Measurements from ENCODE around the gene MDGA2.

Gene MDGA2

DNA sequence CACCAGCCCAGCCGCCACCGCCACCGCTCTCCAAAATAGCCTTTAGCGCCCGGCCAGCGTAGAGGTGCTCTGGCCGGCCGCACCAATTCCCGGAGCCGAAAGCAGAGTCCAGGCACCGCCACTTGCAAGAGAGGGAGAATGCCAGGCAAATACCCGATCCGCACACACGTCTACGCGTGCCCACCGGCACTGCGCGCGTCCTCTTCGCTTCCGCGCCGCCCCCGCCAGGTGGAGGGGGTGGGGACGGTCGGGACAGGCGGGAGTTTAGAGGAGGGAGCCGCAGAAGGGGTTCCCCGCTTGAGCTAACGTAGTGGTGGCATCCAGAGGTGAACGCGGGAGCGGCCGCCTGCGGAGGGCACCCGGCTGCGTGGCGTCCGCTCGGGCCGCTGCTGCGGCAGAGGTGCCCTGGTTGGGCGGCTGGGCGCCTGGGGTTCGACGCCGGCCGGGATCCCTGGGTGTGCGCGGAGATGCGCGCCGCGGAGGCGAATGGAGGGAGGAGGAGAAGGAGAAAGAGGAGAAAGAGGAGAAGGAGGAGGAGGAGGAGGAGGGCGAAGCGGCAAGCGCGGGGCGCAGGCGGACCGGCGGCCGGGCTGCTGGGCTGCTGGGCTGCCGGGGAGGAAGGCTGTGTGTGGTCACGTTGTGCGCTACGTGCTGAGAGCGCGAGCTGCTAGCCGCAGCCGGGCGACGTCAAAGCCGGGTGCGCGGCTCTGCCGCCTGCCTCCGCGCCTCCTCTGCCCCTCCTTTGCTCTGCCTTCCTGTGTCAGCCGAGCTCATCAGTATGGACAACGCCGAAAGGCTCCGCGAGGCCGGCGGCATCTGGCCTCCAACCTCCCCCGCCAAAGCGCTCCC is at the start of gene MDGA2:
Gene MDGA2, minus strand, starts transcription at position 140 of the 849 bp plus-strand sequence.
- no peak for DNase-seq (ENCODE audit: low read depth in 2 of 2, low spot score in 1 of 2)

DNA sequence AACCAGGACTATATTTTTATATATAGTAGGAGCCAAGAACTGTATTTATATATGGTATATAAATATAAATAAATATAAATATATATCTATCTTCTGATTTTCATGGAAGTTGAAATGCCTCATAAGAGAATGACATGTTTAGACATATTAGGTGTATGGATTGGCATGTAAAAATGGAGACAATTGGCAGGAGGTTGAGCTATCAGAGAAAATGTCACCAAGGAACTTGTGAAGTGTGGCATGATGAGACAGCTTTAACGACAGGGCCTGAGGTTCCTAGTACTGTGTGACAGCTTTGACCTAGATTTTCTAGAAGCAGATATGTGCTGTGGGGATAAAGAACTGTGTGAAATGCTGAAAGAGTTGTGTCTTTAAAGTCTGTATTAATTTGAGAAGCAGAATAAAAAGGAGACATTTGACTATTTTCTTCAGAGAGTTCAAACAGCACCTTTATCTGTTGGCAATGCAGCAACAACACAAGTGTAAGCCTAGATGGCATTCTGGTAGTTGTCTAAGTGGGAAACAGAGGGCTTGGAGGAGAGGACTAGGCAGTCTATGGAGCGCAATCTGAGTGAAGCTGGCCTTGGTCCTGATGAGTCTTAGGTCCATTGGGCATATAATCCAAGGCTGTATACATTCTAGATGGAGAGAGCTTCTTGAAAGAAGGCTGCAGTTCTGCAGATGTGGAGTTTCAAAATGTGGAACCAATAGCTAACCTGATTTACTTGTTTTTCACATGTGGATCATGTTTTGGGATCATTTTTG is 47.7 kb upstream of the MDGA2 start:
- DNase-seq (ENCODE audit: low read depth in 2 of 2, low spot score in 1 of 2) = no peak

DNA sequence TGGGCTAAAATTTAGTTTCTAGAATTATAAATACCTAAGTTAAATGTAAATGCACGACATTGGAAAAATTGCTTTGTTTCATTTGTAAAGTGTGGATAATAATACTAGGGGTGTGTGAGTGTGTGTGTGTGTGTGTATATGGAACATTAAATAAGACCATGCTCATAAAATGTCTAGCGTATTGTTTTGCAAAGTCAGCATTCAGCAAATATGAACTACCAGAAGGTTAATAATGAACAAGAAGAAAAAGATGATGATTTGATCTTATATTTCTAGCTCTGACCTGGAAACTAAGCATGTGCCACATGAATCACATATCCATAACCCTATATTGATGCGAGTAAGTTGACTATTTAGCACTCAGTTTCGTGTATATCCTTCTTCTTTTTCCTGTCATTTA is 44.9 kb upstream of the MDGA2 start:
- DNase-seq (ENCODE audit: low read depth in 2 of 2, low spot score in 1 of 2) = no peak

DNA sequence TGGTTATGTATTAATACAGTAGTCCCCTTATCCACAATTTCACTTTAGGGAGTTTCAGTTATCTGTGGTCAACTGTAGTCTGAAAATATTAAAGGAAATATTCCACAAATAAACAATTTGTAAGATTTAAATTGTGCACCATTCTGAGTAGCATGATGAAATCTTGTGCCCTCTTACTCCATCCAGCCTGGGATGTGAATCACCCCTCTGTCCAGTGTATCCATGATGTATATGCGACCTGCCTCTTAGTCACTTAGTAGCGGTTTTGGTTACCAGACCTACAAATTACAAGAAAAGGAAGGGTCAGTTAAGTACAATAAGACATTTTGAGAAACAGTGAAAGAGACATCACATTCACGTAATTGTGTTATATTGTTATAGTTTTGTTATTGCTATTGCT is 39.9 kb upstream of the MDGA2 start:
- DNase-seq (ENCODE audit: low read depth in 2 of 2, low spot score in 1 of 2) = no peak

DNA sequence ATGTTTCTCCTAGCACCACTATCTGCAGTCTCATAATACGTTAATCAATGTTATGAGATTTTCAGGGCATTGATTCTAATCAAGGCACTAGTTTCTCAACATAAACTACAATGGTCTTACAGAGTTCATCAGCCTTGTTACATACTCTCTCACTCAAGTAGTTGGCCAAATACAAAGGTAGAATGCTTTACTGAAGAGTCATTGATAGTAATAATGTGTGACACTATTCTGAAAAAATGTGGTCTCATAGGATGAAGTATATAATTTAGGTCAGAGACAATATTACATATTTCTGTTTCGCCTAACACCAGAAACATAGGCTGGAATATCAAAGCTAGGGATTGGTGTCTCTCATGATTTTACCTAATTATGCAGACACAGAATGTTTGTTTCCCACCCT is 35.2 kb upstream of the MDGA2 start:
- no peak for DNase-seq (ENCODE audit: low read depth in 2 of 2, low spot score in 1 of 2)

DNA sequence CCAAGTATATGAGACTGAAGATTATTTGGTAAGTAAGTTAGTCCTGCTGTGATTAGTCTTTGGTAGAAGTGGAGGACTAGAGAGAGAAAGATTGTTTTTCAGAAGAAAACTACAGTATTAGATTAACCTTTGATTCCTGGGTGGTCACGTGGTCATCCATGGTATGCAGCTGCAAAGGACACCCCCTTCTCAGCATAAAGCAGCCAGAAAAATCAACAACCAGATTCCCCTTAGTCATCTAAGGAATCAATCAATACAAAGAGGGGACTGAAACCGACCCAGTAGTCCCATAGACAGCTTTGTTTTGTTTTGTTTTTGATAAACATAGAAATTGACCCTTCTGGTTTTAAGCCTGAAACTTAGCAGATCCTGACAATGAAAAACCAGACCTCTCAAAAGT is 30.3 kb upstream of the MDGA2 start:
- no peak for DNase-seq (ENCODE audit: low read depth in 2 of 2, low spot score in 1 of 2)

DNA sequence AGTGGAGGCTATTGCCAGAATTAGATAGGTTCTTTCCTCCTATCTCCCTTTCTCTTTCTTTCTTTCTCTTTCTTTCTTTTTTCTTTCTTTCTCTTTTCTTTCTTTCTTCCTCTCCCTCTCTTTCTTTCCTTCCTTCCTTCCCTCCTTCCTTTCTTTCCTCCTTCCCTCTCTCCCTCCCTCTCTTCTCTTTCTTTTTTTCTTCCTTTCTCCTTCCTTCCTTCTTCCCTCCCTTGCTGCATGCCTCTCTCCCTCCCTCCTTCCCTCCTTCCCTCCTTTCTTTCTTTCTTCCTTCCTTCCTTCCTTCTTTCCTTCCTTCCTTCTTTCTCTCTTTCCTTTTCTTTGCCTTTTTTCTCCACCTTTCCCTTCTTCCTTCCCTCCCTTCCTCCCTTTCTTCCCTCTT is 16.4 kb upstream of the MDGA2 start:
- DNase-seq (ENCODE audit: low read depth in 2 of 2, low spot score in 1 of 2) = no peak

DNA sequence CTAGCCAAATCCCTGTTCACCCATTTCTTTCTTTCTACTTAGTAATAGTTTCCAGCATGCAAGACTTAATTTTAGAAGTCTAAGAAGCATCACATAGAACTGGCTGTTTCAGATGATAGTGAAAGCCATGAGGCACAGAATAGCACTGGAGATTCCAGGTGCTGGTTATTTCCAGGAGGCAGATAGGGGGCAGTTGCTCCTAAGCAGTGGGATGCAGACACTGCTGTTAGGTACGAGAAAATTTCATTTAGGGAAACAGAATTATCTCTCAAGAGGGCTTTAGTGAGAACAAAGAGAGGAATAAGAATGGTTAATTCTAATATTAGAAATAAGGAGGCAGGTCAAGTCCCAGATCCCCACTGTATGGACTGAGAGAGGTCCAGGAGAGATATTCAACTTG is 3.6 kb upstream of the MDGA2 start:
- no peak for DNase-seq (ENCODE audit: low read depth in 2 of 2, low spot score in 1 of 2)

DNA sequence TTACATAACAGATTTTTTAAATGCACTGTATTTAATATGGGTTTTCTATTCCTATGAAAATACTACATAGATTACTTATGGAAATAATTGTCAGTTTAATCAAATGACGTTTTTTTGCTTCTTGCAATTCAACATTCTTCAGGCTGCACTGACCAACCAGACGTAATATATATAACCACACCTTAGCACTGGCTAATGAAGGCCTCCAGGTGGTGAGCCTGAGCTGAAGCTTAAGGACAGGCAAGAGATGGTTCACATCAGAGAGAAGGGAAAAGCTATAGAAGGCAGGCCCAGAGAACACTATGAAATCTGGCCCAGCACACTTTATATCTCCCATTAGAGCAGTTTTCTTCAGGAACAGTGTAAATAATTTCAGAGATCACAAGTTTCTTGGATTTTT is 2.8 kb upstream of the MDGA2 start:
- no peak for DNase-seq (ENCODE audit: low read depth in 2 of 2, low spot score in 1 of 2)

DNA sequence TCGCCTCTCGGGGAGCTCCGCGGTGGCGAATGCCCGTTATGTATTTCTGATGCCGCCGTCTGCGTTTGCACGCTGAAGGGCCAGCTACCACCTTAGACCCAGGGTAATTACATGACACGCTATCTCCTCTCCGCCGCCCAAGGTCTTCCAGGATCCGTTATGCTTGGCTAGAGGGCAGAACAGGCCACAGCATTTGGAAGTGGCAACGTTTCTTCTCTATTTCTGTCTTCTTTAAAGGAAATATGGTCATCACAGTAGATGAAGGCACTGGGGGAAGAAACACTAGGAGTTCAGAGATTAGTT is 861 bp upstream of the MDGA2 start:
- no peak for DNase-seq (ENCODE audit: low read depth in 2 of 2, low spot score in 1 of 2)

DNA sequence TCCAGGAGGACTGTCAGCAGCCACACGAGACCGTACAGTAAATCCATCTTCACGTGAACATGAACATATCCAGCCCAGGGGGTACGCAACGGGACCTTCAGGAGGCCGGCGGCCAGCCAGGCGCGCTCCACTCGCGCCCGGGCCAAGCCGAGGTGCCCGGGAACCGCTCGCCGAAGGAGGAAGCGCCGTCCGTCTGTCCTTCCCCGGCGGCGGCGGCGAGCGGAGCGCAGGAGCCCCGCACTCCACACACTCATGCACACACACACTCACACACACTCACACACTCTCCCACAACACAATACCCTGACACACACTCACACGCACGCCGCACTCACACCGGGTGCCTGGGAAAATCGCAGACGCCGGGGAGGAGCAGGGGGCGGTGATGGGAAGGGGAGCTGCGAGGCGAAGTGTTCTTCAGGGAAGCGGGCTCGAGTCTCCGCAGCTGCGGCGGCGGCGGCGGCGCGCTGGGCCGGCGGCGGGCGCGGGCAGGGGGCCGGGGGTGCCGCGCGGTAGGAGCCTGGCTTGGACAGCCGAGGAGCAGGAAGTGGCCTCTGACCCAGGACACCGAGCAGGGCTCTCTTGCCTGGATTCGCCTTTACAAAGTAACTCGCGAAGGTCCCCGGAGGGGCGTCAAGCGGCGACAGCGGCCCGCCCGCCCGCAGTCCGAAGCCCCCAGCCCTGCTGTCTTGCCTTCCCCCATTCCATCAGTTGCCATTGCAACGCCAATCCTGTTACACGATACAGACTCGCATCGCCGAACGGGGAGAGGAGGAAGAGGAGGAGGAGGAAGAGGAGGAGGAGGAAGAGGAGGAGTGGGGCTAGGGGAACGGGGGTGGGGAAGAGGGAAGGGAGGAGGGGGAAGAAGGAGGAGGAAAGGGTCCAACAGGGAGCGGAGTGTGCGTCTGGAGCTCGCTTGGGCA is 601 bp downstream of the MDGA2 start:
- no peak for DNase-seq (ENCODE audit: low read depth in 2 of 2, low spot score in 1 of 2)

DNA sequence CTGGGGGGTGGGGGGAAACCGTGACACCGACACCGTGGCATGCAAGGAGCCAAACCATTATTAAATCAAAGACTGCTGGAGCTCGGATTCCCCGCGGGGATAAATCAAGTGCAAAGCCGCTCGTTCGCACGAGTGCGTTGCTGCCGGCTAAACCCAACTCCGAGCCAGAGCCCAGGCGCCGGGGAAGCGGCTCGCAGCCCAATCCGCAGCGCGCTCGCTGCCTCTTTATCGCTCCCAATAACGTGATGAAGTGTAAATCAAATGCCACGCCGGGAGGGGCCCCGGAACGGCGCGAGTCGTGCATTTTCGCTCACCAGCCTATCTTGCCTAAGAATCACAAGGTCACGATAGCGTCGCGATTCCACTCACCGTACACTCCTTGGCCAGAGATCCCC is 1.3 kb downstream of the MDGA2 start:
- no peak for DNase-seq (ENCODE audit: low read depth in 2 of 2, low spot score in 1 of 2)

DNA sequence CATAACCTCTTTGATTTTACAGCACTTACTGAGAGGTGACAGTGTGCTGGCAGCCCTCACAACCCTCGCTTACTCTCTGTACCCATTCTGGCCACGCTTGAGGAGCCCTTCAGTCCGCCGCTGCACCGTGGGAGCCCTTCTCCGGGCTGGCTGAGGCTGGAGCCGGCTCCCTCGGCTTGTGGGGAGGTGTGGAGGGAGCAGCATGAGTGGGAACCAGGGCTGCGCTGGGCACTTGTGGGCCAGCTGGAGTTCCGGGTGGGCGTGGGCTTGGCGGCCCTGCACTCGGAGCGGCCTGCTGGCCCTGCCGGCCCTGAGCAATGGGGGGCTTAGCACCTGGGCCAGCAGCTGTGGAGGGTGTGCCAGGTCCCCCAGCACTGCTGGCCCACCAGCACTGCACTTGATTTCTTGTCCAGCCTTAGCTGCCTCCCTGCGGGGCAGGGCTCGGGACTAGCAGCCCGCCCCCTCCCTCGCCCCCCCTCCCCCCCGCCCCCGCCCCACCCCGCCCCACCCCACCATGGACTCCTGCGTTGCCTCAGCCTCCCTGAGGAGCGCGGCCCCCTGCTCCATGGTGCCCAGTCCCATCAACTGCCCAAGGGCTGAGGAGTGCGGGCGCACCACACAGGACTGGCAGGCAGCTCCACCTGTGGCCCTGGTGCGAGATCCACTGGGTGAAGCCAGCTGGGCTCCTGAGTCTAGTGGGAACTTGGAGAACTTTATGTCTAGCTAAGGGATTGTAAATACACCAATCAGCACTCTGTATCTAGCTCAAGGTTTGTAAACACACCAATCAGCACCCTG is 9.9 kb downstream of the MDGA2 start:
- DNase-seq (ENCODE audit: low read depth in 2 of 2, low spot score in 1 of 2) = no peak

DNA sequence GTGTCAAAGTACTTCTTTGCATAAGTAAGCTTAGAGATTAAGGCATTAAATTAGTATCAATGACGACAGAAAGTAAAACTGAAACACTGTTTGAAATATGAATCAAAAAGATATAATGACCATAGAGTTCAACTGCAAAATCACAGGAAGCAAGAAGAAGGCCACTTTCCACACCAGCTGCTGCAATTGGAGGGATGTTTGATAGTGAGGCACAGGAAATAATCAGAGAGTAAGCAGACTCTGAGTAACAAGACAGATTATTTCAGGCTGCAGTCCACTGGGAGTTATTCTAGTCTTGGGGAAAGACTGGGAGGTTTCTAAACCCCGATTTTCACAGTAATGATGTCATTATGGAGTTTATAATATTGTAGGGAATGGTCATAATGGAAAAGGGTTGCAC is 12.9 kb downstream of the MDGA2 start:
- DNase-seq (ENCODE audit: low read depth in 2 of 2, low spot score in 1 of 2) = no peak

DNA sequence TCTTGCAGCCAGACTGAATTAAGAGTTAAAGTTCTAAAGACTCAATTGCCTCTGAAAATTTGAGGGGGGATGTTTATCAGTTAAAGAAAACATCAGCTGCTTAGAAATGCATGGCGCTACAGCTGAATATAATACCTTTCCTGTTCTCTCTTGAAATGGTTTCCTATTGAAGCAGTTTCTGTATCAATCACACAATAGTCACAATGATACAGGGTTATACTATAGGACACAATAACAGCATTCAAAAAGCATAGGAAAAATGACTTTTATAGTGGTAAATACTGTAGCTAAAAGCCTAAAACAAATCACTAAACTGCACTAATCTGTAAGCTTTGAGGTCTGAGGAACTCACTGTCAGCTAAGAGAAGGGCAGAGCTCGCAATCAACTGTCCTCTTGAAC is 15.2 kb downstream of the MDGA2 start:
- DNase-seq (ENCODE audit: low read depth in 2 of 2, low spot score in 1 of 2) = no peak

DNA sequence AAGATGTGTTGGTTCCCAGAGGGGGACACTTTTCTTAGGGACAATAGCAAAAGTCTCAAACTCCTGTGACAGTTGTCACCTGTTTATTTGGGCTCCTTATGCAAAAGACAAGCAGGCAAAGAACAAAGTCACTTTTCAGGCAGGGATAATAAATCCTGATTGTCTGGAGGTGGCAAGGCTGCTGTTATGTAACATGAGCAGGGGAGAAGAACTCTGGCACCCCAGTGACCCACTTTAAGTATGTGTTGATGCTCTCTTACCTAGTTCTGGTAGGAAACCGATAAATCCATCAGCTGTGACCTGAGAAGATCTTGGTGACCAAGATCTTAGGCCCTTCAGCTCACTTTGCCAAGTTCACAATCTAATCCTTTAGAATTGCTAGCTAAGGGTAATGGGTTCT is 17.4 kb downstream of the MDGA2 start:
- DNase-seq (ENCODE audit: low read depth in 2 of 2, low spot score in 1 of 2) = no peak

DNA sequence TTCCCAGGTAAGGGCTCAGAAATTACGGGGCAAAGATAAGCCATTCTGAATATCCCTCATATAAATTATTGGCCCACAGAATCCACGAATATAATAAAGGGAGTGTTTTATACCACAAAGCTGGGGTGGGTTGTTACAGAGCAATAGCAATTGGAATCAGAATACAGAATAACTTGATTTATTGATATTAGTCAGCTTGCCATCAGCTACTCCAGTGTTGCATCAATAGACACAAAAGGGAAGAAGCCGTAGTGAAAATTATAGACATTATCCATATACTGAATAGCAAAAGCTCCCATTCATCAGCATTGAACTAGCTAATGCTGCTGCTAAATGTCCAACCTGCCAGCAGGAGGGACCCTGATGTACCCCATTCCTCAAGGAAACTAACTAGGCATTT is 18.3 kb downstream of the MDGA2 start:
- no peak for DNase-seq (ENCODE audit: low read depth in 2 of 2, low spot score in 1 of 2)

DNA sequence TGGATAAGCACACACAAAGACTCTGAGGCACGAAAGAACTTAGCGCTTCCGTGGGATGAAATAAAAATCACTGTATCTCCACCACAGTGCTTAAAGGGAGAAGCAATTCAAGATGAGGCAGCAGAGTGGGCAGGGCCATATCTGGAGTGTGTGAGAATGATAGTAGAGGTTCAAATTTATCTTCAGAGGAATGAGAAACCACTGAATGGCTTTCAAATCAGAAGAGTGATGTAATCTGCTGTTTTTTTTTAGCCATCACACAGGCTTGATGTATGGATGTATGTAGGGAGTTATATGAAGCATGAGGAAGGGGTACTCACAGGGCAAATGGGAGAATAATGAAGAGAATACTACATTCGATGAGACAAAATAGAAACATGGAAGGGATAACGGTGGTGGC is 24.1 kb downstream of the MDGA2 start:
- no peak for DNase-seq (ENCODE audit: low read depth in 2 of 2, low spot score in 1 of 2)

DNA sequence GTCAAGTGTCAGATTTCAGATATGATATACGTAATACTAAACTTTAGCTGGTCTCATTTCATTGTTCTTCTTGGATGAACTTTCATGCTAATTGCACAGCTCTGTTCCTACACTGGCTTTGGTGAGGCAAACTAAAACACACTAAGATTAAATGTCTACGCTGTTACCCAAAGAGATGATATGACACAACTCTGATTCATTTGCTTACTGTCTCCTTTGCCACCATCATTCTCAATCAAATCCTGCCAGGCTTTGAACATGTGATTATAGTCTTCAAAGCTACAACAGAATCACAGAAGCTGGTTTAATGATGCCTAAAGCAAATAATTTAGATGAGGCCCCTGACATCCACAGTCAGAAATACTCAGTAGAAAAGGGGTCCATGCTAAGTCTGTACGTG is 37.7 kb downstream of the MDGA2 start:
- no peak for DNase-seq (ENCODE audit: low read depth in 2 of 2, low spot score in 1 of 2)

DNA sequence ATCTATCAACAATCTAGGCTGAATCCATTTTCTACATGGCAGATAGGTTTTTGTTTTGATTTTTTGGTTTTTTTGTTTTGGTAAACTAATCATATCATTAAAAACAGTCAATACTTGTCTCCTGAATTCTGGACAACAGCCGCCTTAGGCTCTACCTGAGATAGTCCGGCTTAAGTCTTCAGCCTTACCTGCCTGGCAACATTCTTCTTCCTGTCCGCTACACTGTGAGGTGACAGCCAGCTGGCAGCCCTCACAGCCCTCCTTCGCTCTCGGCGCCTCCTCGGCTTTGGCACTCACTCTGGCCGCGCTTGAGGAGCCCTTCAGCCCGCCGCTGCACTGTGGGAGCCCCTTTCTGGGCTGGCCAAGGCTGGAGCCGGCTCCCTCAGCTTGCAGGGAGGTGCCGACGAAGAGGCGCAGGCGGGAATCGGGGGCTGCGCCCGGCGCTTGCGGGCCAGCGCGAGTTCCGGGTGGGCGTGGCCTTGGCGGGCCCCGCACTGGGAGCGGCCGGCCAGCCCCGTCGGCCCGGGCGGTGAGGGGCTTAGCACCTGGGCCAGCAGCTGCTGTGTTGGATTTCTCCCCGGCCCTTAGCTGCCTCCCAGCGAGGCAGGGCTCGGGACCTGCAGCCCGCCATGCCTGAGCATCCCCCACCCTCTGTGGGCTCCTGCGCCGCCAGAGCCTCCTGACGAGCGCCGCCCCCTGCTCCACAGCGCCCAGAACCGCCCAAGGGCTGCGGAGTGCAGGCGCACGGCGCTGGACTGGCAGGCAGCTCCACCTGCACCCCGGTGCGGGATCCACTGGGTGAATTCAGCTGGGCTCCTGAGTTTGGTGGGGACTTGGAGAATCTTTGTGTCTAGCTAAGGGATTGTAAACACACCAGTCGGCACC is 49.0 kb downstream of the MDGA2 start:
- no peak for DNase-seq (ENCODE audit: low read depth in 2 of 2, low spot score in 1 of 2)

All from stimulated activated CD8-positive, alpha-beta memory T cell treated with anti-CD3 and anti-CD28 coated beads, Interleukin-4, amount 100 ng/mL, for 1 hour (primary cell).